Measurements from ENCODE around the gene NKX6-1.

GRCh38 chr4:84456157-84456556, 42.9 kb downstream of the NKX6-1 start:
- TF ChIP-seq EZH2 (IDR thresholded peaks at IDR 0.05), result no peak
- TF ChIP-seq POLR2AphosphoS5 (IDR thresholded peaks at IDR 0.05; ENCODE audit: borderline replicate concordance, low read depth, low read length), result no peak
- no peak for TF ChIP-seq FOXP2 (optimal IDR thresholded peaks at IDR 0.05; ENCODE audit: control extremely low read depth, extremely low read length, insufficient read depth)
